KOPT-K1 (cell line): ENCODE results near the gene RHBDD2.

Experiments
- H3K27ac ChIP-seq: fragments of 200-600 bp; sonication (generic); 2 replicates; pipeline ENCODE4 v1.5.1; 2016; ENCODE audit warnings: antibody characterized with exemption, mild to moderate bottlenecking, low read depth, low read length; ENCODE audit not compliant: poor library complexity, severe bottlenecking
- H3K36me3 ChIP-seq: fragments of 200-600 bp; sonication (generic); 2 replicates; pipeline ENCODE4 v1.5.1; 2017; ENCODE audit warnings: antibody characterized with exemption, mild to moderate bottlenecking, low read length, moderate library complexity; ENCODE audit not compliant: insufficient read depth
- H3K9me3 ChIP-seq: fragments of 200-600 bp; sonication (generic); 2 replicates; pipeline ENCODE4 v1.5.1; 2017; ENCODE audit warnings: antibody characterized with exemption, low read length, mild to moderate bottlenecking; ENCODE audit not compliant: insufficient read depth, poor library complexity, severe bottlenecking

The RHBDD2 gene

GRCh38 chr7:75915416-75916156 lies 36.8 kb downstream of the RHBDD2 start:
- Histone ChIP-seq H3K27ac (peak overlapping the region; percentile 70), H3K36me3 (no peaks in the 10 kb centered on the region), H3K9me3 (no peaks in the 10 kb centered on the region)

GRCh38 chr7:75916259-75916658 lies 37.4 kb downstream of the RHBDD2 start:
- Histone ChIP-seq H3K36me3 (no peaks in the 10 kb centered on the region), H3K27ac (no peak overlapping the region), H3K9me3 (no peaks in the 10 kb centered on the region)

- Histone ChIP-seq H3K36me3 (no peaks in the 10 kb centered on the region), H3K27ac (no peak overlapping the region), H3K9me3 (no peaks in the 10 kb centered on the region)
Measured at GRCh38 chr7:75916685-75917634, 38.1 kb downstream of the RHBDD2 start.

GRCh38 chr7:75920431-75921161 lies 41.8 kb downstream of the RHBDD2 start:
- no peaks in the 10 kb centered on the region for H3K36me3 ChIP-seq
- H3K9me3 ChIP-seq, result no peaks in the 10 kb centered on the region
- H3K27ac ChIP-seq, result no peak overlapping the region

GRCh38 chr7:75921479-75921878 lies 42.6 kb downstream of the RHBDD2 start:
- H3K9me3 ChIP-seq, result no peaks in the 10 kb centered on the region
- H3K27ac ChIP-seq, result no peak overlapping the region
- H3K36me3 ChIP-seq, result no peaks in the 10 kb centered on the region

- H3K9me3 ChIP-seq, result no peaks in the 10 kb centered on the region
- H3K27ac ChIP-seq, result no peak overlapping the region
- H3K36me3 ChIP-seq, result no peaks in the 10 kb centered on the region
Measured at GRCh38 chr7:75922966-75923603, 44.3 kb downstream of the RHBDD2 start.

- Histone ChIP-seq H3K36me3 (no peaks in the 10 kb centered on the region), H3K27ac (no peak overlapping the region)
Measured at GRCh38 chr7:75924256-75924655, 45.4 kb downstream of the RHBDD2 start.

GRCh38 chr7:75924889-75925288 lies 46.1 kb downstream of the RHBDD2 start:
- Histone ChIP-seq H3K36me3 (no peaks in the 10 kb centered on the region), H3K27ac (no peak overlapping the region), H3K9me3 (no peaks in the 10 kb centered on the region)

More at GRCh38 chr7:75924256-75924655, 45.4 kb downstream of the RHBDD2 start:
- no peaks in the 10 kb centered on the region for H3K9me3 ChIP-seq

- Histone ChIP-seq H3K27ac (no peak overlapping the region), H3K9me3 (no peaks in the 10 kb centered on the region)
Measured at GRCh38 chr7:75925717-75926435, 47.0 kb downstream of the RHBDD2 start.

GRCh38 chr7:75928568-75928914 lies 49.7 kb downstream of the RHBDD2 start:
- Histone ChIP-seq H3K36me3 (no peaks in the 10 kb centered on the region), H3K9me3 (no peaks in the 10 kb centered on the region), H3K27ac (peak overlapping the region; percentile 39)

More at GRCh38 chr7:75925717-75926435, 47.0 kb downstream of the RHBDD2 start:
- H3K36me3 ChIP-seq, result no peaks in the 10 kb centered on the region

- H3K27ac ChIP-seq, result no peak overlapping the region
- H3K36me3 ChIP-seq, result no peaks in the 10 kb centered on the region
- H3K9me3 ChIP-seq, result no peaks in the 10 kb centered on the region
Measured at GRCh38 chr7:75931680-75932079, 52.8 kb downstream of the RHBDD2 start.

GRCh38 chr7:75937958-75938786 lies 59.3 kb downstream of the RHBDD2 start:
- no peak overlapping the region for H3K27ac ChIP-seq
- H3K36me3 ChIP-seq, result no peaks in the 10 kb centered on the region
- no peaks in the 10 kb centered on the region for H3K9me3 ChIP-seq
